ENCODE results near the gene PALD1. TPM values are rescaled to one million over a fixed set of nuclear protein-coding genes. Genes with fewer than 3 reads are reported as not detected.

PALD1 gene
- total and polyA plus RNA-seq, 2 experiments from 2014 or later = 11.9 to 58.2 TPM

- ATAC-seq = no peak
- Mint-ChIP-seq H3K36me3 (ENCODE audit: low read depth) (no peaks in the 10 kb centered on the region), H3K4me1 (peaks cover 40% of the 10 kb centered on the region), H3K4me3 (no peak overlapping the region), H3K9me3 (no peaks in the 10 kb centered on the region), H3K27ac (0 out of 2 replicates have a peak overlapping the region, but pooled peaks have one; percentile 36), H3K27me3 (ENCODE audit: insufficient read depth, low read depth, poor library complexity) (peaks cover 17% of the 10 kb centered on the region)
- peaks cover 15% of the 10 kb centered on the region for H3K79me2 ChIP-seq (replicated peaks; ENCODE audit: insufficient read depth)
- TF ChIP-seq ZNF331 (CRISPR knock-in tag; IDR thresholded peaks at IDR 0.05; ENCODE audit: low read depth) = no peak
- no peak for TF ChIP-seq JUNB (IDR thresholded peaks at IDR 0.05; ENCODE audit: unreplicated experiment)
- TF ChIP-seq, protein P1, sequence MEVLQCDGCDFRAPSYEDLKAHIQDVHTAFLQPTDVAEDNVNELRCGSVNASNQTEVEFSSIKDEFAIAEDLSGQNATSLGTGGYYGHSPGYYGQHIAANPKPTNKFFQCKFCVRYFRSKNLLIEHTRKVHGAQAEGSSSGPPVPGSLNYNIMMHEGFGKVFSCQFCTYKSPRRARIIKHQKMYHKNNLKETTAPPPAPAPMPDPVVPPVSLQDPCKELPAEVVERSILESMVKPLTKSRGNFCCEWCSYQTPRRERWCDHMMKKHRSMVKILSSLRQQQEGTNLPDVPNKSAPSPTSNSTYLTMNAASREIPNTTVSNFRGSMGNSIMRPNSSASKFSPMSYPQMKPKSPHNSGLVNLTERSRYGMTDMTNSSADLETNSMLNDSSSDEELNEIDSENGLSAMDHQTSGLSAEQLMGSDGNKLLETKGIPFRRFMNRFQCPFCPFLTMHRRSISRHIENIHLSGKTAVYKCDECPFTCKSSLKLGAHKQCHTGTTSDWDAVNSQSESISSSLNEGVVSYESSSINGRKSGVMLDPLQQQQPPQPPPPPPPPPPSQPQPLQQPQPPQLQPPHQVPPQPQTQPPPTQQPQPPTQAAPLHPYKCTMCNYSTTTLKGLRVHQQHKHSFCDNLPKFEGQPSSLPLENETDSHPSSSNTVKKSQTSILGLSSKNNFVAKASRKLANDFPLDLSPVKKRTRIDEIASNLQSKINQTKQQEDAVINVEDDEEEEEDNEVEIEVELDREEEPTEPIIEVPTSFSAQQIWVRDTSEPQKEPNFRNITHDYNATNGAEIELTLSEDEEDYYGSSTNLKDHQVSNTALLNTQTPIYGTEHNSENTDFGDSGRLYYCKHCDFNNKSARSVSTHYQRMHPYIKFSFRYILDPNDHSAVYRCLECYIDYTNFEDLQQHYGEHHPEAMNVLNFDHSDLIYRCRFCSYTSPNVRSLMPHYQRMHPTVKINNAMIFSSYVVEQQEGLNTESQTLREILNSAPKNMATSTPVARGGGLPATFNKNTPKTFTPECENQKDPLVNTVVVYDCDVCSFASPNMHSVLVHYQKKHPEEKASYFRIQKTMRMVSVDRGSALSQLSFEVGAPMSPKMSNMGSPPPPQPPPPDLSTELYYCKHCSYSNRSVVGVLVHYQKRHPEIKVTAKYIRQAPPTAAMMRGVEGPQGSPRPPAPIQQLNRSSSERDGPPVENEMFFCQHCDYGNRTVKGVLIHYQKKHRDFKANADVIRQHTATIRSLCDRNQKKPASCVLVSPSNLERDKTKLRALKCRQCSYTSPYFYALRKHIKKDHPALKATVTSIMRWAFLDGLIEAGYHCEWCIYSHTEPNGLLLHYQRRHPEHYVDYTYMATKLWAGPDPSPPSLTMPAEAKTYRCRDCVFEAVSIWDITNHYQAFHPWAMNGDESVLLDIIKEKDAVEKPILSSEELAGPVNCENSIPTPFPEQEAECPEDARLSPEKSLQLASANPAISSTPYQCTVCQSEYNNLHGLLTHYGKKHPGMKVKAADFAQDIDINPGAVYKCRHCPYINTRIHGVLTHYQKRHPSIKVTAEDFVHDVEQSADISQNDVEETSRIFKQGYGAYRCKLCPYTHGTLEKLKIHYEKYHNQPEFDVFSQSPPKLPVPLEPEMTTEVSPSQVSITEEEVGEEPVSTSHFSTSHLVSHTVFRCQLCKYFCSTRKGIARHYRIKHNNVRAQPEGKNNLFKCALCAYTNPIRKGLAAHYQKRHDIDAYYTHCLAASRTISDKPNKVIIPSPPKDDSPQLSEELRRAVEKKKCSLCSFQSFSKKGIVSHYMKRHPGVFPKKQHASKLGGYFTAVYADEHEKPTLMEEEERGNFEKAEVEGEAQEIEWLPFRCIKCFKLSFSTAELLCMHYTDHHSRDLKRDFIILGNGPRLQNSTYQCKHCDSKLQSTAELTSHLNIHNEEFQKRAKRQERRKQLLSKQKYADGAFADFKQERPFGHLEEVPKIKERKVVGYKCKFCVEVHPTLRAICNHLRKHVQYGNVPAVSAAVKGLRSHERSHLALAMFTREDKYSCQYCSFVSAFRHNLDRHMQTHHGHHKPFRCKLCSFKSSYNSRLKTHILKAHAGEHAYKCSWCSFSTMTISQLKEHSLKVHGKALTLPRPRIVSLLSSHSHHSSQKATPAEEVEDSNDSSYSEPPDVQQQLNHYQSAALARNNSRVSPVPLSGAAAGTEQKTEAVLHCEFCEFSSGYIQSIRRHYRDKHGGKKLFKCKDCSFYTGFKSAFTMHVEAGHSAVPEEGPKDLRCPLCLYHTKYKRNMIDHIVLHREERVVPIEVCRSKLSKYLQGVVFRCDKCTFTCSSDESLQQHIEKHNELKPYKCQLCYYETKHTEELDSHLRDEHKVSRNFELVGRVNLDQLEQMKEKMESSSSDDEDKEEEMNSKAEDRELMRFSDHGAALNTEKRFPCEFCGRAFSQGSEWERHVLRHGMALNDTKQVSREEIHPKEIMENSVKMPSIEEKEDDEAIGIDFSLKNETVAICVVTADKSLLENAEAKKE (CRISPR knock-in tag; IDR thresholded peaks at IDR 0.05) = no peak
- DNase-seq (ENCODE audit: low spot score) = no peak
- H3K4me2 ChIP-seq = no peak overlapping the region
- H3K9me2 ChIP-seq (ENCODE audit: insufficient read depth) = no peaks in the 10 kb centered on the region
- no peaks in the 10 kb centered on the region for H3K27me3 ChIP-seq (ENCODE audit: insufficient read depth)
- H3K4me1 ChIP-seq (ENCODE audit: insufficient read depth) = peaks cover 6% of the 10 kb centered on the region; the same call in 1 of the 2 replicates
- peaks cover 4% of the 10 kb centered on the region; the same call in 1 of the 2 replicates for H4K20me1 ChIP-seq (replicated peaks; ENCODE audit: insufficient read depth)
- H3K36me3 ChIP-seq (ENCODE audit: insufficient read depth) = no peaks in the 10 kb centered on the region
- H3K4me3 ChIP-seq = no peak overlapping the region
- H3K27ac ChIP-seq (ENCODE audit: low read depth) = no peak overlapping the region
- H2AFZ ChIP-seq = no peak overlapping the region
- 0 out of 2 replicates have a peak, but pooled peaks cover 9% of the 10 kb centered on the region for H3F3A ChIP-seq (replicated peaks; ENCODE audit: low read depth)
Observed at GRCh38 chr10:70507966-70508365, 29.4 kb downstream of the PALD1 start.

DNA sequence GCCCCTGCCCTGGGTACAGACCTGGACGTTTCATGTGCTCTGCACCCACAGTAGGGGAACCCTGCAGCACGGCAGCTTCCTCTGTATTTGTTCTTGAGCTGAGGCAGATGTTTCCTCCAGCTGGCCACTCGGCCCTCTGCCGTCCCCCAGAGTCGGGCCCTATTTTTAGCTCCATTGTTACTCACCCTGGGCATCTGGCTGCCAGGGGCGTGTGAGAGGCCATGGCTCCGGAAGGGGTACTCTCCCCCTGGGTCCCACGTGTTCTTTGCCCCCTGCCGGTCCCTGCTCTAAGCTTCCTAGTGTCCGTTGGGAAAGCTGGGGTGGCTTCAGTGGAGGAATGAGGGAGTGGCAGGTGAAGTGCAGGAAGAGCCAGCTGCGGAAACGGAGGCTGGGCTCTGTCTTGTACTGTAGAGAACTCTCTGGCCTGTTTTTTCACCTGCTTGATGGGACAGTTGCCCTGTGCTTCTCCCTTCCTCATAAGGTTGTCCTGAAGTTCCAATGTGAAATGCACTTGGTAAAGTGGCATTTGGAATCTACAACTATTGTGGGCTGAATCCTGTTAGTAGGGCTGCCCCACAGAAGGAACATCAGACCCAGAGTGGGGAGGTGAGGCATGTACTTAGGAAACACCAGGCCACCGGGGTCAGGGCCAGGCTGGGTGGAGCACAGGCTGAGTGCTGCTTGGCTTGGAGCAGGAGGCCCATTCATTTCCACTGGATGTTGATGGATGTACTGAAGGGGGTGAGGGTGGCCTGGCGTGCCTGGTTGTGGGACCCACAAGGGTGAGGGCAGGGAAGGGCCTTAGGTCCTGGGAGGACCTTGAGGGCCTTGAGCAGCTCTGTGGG is 30.6 kb downstream of the PALD1 start:
- Histone ChIP-seq H3K79me2 (replicated peaks; ENCODE audit: insufficient read depth) (peaks cover 6% of the 10 kb centered on the region), H3K9me2 (ENCODE audit: insufficient read depth) (no peaks in the 10 kb centered on the region), H3K4me2 (no peak overlapping the region), H3K4me3 (no peak overlapping the region), H3K4me1 (ENCODE audit: insufficient read depth) (peaks cover 13% of the 10 kb centered on the region), H4K20me1 (replicated peaks; ENCODE audit: insufficient read depth) (peaks cover 4% of the 10 kb centered on the region; the same call in 1 of the 2 replicates), H3F3A (replicated peaks; ENCODE audit: low read depth) (0 out of 2 replicates have a peak, but pooled peaks cover 9% of the 10 kb centered on the region), H3K36me3 (ENCODE audit: insufficient read depth) (no peaks in the 10 kb centered on the region), H2AFZ (no peak overlapping the region), H3K27me3 (ENCODE audit: insufficient read depth) (no peaks in the 10 kb centered on the region), H3K27ac (ENCODE audit: low read depth) (peak overlapping the region; percentile 63; the same call in 1 of the 2 replicates)
- Mint-ChIP-seq H3K27me3 (ENCODE audit: insufficient read depth, low read depth, poor library complexity) (peaks cover 15% of the 10 kb centered on the region), H3K4me3 (no peak overlapping the region), H3K9me3 (no peaks in the 10 kb centered on the region), H3K36me3 (ENCODE audit: low read depth) (no peaks in the 10 kb centered on the region), H3K27ac (peak overlapping the region; percentile 38), H3K4me1 (peaks cover 47% of the 10 kb centered on the region)
- DNase-seq (ENCODE audit: low spot score) (peak; percentile 36), ATAC-seq (peak; percentile 56)
- TF ChIP-seq ETS1 (IDR thresholded peaks at IDR 0.05) = no peak
- TF ChIP-seq JUNB (IDR thresholded peaks at IDR 0.05; ENCODE audit: unreplicated experiment) = no peak
- no peak for TF ChIP-seq STAT1 (IDR thresholded peaks at IDR 0.05; ENCODE audit: unreplicated experiment)
- TF ChIP-seq ZNF331 (CRISPR knock-in tag; IDR thresholded peaks at IDR 0.05; ENCODE audit: low read depth) = no peak
- no peak for TF ChIP-seq EZH2 (IDR thresholded peaks at IDR 0.05; ENCODE audit: low read depth, unreplicated experiment)
- no peak for TF ChIP-seq CTCF (conservative IDR thresholded peaks at IDR 0.05; ENCODE audit: low read depth in 2 of 2)
- no peak for TF ChIP-seq ZNF114 (CRISPR knock-in tag; IDR thresholded peaks at IDR 0.05)
- no peak for TF ChIP-seq CREB1 (CRISPR knock-in tag; IDR thresholded peaks at IDR 0.05; ENCODE audit: low read depth)
